ENCODE measurements around the gene PATE2.

PATE2 gene

GRCh38 chr11:125728969-125729368, 49.7 kb downstream of the PATE2 start:
- no peak for DNase-seq (ENCODE audit: low read depth)
- H3K4me3 ChIP-seq (ENCODE audit: low read depth, low read length): no peak overlapping the region
